KMS-11 (cell line): Measurements from ENCODE around the gene FAM120B.

Source experiments
- H2AFZ ChIP-seq: fragments of 200-600 bp; sonication (generic); 2 replicates; pipeline ENCODE4 v1.6.1; 2016; ENCODE audit warnings: antibody characterized with exemption, mixed run types, low read depth
- H3K27ac ChIP-seq: fragments of 200-600 bp; sonication (generic); 2 replicates; pipeline ENCODE4 v1.6.1; 2016; ENCODE audit warnings: mild to moderate bottlenecking, mixed run types
- H3K27me3 ChIP-seq: fragments of 200-600 bp; sonication (generic); 2 replicates; pipeline ENCODE4 v1.6.1; 2017; ENCODE audit warnings: mild to moderate bottlenecking, low read depth, mixed run types, moderate library complexity; ENCODE audit not compliant: insufficient read depth
- H3K36me3 ChIP-seq: fragments of 200-600 bp; sonication (generic); 2 replicates; pipeline ENCODE4 v1.6.1; 2017; ENCODE audit warnings: mild to moderate bottlenecking, mixed run types; ENCODE audit not compliant: insufficient read depth
- H3K4me1 ChIP-seq: fragments of 200-600 bp; sonication (generic); 2 replicates; pipeline ENCODE4 v1.6.1; 2016; ENCODE audit warnings: mild to moderate bottlenecking, low read depth, mixed run types; ENCODE audit not compliant: poor library complexity, severe bottlenecking
- H3K4me2 ChIP-seq: fragments of 200-600 bp; sonication (generic); 2 replicates; pipeline ENCODE4 v1.7.0; 2016; ENCODE audit warnings: mild to moderate bottlenecking, mixed run types
- H3K4me3 ChIP-seq: fragments of 200-600 bp; sonication (generic); IDR thresholded peaks from 2 replicates; pipeline ENCODE4 v1.6.1; 2017; ENCODE audit warnings: low read depth, low read length, mixed read lengths; ENCODE audit not compliant: insufficient read depth
- H3K79me2 ChIP-seq: fragments of 200-600 bp; sonication (generic); 2 replicates; pipeline ENCODE4 v1.6.1; 2016; ENCODE audit warnings: low read depth, mixed run types; ENCODE audit not compliant: insufficient read depth
- H3K9ac ChIP-seq: fragments of 200-600 bp; sonication (generic); 2 replicates; pipeline ENCODE4 v1.6.1; 2016; ENCODE audit warnings: mild to moderate bottlenecking, mixed run types
- H4K20me1 ChIP-seq: fragments of 200-600 bp; sonication (generic); 2 replicates; pipeline ENCODE4 v1.6.1; 2016; ENCODE audit warnings: mild to moderate bottlenecking, mixed run types; ENCODE audit not compliant: insufficient read depth
- CTCF ChIP-seq: fragments of 200-600 bp; sonication (generic); conservative IDR thresholded peaks from 2 replicates; pipeline ENCODE4 v1.6.1; 2017; ENCODE audit warnings: low read depth, mild to moderate bottlenecking, antibody characterized with exemption, low read length, moderate library complexity, mixed read lengths

Gene FAM120B

GRCh38 chr6:170298688-170299087 lies 7.9 kb upstream of the FAM120B start:
- Histone ChIP-seq H3K4me1 (no peaks in the 10 kb centered on the region), H3K4me2 (no peak overlapping the region), H3K9ac (no peak overlapping the region), H2AFZ (no peak overlapping the region), H3K27ac (no peak overlapping the region), H3K27me3 (peaks cover 23% of the 10 kb centered on the region), H4K20me1 (no peaks in the 10 kb centered on the region), H3K4me3 (no peak overlapping the region), H3K79me2 (no peaks in the 10 kb centered on the region), H3K36me3 (no peaks in the 10 kb centered on the region)
- no peak for TF ChIP-seq CTCF

- Histone ChIP-seq H3K4me3 (no peak overlapping the region), H3K36me3 (no peaks in the 10 kb centered on the region), H2AFZ (no peak overlapping the region), H4K20me1 (no peaks in the 10 kb centered on the region), H3K4me2 (no peak overlapping the region), H3K27me3 (no peaks in the 10 kb centered on the region), H3K9ac (no peak overlapping the region), H3K27ac (no peak overlapping the region), H3K79me2 (no peaks in the 10 kb centered on the region), H3K4me1 (peaks cover 5% of the 10 kb centered on the region)
- TF ChIP-seq CTCF: no peak
These were observed 5.4 kb upstream of the FAM120B start for GRCh38 chr6:170301184-170301583.

- peak overlapping the region; percentile 54 for H3K4me2 ChIP-seq
- H4K20me1 ChIP-seq: no peaks in the 10 kb centered on the region
- no peak overlapping the region for H3K4me3 ChIP-seq
- peak overlapping the region; percentile 85 for H2AFZ ChIP-seq
- no peaks in the 10 kb centered on the region for H3K36me3 ChIP-seq
- no peak overlapping the region for H3K27ac ChIP-seq
- peaks cover 37% of the 10 kb centered on the region for H3K79me2 ChIP-seq
- H3K27me3 ChIP-seq: no peaks in the 10 kb centered on the region
- no peak overlapping the region for H3K9ac ChIP-seq
- peaks cover 10% of the 10 kb centered on the region for H3K4me1 ChIP-seq
- no peak for TF ChIP-seq CTCF
These were observed 694 bp upstream of the FAM120B start for GRCh38 chr6:170305805-170306323.

- Histone ChIP-seq H4K20me1 (no peaks in the 10 kb centered on the region), H3K27me3 (no peaks in the 10 kb centered on the region), H3K79me2 (peaks cover 48% of the 10 kb centered on the region), H3K9ac (peak overlapping the region; percentile 80), H3K4me3 (peak overlapping the region; percentile 35), H2AFZ (peak overlapping the region; percentile 85), H3K4me1 (peaks cover 10% of the 10 kb centered on the region), H3K36me3 (no peaks in the 10 kb centered on the region), H3K27ac (peak overlapping the region; percentile 59), H3K4me2 (peak overlapping the region; percentile 84)
- no peak for TF ChIP-seq CTCF
These were observed 555 bp downstream of the FAM120B start for GRCh38 chr6:170307080-170307545.
